OCI-M1 (cell line): ENCODE measurements around the gene TYW1B.
"Not testable (repeated sequence)": the region's sequence is repeated elsewhere in the genome, so short reads cannot be mapped to it uniquely, and the experiment has no call there.

Source experiments
- DNase-seq: peaks from one replicate; lab custom pipeline; 2025; lab: John Stamatoyannopoulos, UW

TYW1B gene

DNA sequence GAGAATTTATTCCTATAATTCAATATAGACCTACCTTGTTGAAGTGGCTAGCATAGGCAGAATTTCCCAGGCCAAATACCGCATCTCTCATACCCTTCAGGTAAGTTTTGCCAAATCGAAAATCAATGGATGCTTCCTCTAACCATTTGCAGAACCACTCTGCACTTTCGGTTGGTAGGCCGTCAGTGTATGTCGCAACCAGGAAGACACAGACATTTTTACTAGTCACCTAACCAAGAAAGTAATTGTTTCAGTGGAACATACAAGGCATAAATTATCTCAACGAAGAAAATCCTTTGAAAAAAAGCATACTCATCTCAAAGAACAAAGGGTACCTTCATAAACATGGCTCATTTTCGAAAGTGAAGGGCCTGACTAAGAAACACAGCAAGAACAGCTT lies 17.6 kb downstream of the TYW1B start:
- DNase-seq: not testable (repeated sequence)

DNA sequence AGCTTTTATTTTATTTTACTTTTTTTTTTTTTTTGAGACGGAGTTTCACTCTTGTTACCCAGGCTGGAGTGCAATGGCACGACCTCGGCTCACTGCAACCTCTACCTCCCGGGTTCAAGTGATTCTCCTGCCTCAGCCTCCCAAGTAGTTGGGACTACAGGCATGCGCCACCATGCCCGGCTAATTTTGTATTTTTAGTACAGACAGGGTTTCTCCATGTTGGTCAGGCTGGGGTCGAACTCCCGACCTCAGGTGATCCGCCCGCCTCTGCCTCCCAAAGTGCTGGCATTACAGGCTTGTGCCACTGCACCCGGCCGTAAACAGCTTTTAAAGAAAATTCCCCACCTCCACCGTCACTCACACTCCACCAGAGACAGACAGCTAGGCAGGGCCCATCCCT lies 19.5 kb downstream of the TYW1B start:
- DNase-seq: not testable (repeated sequence)

DNA sequence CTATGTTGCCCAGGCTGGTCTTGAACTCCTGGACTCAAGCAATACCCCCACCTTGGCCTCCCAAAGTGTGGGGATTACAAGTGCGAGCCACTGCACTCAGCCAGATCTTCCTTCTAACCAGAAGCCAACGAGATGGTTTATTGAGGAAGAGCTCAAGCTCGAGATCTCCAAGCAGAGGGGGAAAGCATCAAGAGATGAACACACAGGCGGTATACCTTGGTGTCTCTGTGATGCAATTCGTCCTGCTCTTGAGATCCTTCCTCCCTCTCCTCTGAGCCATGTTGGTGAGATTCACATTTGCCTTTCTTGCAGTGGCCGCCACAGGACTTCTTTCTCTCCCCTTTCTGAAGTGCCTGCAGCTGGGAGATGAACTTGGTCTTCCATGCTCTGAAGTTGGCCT lies 21.1 kb downstream of the TYW1B start:
- DNase-seq: not testable (repeated sequence)

- peak; percentile 97 for DNase-seq
These were observed 22.2 kb downstream of the TYW1B start for GRCh38 chr7:72805526-72806494.

DNA sequence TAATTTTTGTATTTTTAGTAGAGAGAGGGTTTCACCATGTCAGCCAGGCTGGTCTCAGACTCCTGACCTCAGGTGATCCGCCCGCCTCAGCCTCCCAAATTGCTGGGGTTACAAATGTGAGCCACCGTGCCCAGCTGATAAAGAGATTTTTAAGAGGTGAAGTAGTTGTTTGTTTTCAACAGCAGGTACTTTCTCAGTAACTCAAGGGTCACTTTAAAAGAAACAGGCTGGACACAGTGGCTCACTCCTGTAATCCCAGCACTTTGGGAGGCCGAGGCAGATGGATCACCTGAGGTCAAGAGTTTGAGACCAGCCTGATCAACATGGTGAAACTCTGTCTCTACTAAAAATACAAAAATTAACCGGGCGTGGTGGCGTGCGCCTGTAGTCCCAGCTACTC lies 24.2 kb downstream of the TYW1B start:
- not testable (repeated sequence) for DNase-seq

- not testable (repeated sequence) for DNase-seq
These were observed 26.4 kb downstream of the TYW1B start for GRCh38 chr7:72801564-72801963.

GRCh38 chr7:72795401-72795800 lies 32.6 kb downstream of the TYW1B start:
- DNase-seq: not testable (repeated sequence)

- DNase-seq: no peak
These were observed 34.2 kb downstream of the TYW1B start for GRCh38 chr7:72793791-72794190.

DNA sequence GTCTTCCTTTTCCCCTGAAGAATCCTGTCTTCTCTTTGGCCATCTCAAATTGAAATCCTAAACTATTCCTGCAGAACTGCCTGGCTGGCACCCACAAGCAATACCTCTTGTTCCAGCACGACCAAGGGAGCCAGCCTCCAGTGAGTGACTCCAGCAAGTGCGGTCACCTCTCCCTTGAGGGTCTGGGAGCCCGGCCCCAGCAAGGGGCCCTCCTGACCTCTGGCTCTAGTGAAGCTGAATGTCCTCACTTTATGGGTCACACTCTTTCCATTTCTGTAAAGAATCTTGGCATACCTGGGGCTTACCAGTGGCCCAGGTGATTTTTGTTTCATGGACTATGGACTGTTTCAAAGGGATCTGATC lies 37.3 kb downstream of the TYW1B start:
- not testable (repeated sequence) for DNase-seq

DNA sequence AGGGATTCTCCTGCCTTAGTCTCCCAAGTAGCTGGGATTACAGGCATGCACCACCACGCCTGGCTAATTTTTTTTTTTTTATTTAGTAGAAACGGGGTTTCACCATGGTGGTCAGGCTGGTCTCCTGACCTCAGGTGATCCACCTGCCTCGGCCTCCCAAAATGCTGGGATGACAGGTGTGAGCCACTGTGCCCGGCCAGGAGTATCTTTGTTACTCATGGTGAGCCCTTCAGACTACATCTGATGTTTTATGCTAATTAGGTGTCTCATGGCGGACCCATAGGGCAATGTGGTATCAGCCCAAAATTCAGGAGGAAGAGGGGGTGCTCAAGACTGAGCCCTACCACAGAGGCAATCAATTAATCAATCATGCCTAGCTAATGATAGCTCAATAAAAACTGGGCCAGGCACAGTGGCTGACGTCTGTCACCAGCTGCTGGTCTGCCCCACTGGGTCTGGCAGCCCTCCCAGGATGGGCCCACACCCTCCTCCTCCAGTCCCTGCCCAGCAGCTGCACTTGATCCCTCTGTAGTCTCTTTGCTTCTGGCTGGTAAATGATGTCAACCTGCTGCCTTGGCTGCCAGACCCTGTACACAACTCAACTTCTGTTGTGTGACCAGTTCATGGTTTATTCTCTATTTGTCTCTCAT lies 37.8 kb downstream of the TYW1B start:
- DNase-seq: not testable (repeated sequence)

DNA sequence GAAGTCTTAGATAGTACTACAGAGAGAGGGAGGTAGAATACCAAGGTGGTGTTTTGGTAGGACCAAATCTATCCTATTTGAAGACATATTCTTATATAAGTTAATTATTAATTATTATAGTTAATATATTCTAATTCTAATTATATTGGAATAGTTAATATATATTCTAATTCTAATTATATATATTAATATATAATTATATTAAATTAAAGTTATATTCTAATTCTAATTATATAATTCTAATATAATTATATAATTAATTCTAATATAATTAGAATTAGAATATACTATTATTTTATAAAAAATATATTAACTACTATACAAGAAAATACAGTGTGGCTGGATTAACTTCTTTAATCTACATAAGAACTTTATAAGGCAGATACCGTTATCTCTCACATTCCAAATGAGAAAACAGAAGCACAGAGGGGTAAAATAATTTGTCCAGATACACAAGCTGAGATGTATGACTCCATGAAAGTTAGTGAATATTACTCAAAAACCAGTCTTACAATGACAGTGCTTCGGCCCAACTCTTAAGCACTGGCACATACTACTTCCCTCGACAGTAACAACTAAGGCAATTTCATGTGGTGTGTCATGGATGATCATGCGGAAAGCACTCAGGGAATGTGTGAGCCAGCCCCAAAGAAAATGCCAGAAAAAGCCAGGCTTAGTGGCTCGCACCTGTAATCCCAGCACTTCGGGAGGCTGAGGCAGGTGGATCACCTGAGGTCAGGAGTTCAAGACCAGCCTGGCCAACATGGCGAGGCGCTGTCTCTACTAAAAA lies 42.6 kb downstream of the TYW1B start:
- no peak for DNase-seq

DNA sequence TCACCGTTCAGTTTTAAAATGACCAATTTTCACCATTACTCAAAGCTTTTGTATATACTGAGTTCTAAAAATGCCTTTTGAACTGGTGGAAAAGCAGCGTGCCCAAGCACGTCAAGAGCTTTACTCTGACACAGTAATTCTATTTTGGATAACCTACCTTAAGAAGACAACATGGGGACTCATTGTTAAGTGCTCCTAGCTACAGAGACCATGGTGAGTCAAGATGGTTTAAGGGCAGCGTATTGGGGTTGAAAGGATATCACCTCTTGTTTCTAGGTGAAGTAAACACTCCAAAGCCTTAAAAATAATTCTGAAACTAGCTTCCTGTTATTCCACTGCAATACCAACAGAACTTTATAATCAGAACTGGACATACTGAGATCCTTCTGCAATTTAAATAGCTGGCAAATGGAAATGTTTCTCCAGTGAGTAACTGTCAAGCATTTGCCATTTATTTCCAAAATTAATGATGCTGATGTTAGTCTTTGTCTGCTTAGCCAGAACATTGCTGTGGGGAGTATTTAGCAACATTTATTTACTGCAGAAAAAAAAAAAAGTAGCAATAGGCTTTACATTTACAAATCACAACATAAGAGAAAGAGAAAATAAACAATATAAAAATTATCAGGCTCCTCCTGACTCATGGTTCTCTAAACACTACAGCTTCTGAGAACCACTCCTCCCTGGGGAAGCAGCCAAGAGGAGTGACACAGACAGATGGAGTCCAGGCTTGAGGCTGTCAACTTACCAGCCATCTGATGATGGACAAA lies 44.2 kb downstream of the TYW1B start:
- DNase-seq: peak; percentile 43

DNA sequence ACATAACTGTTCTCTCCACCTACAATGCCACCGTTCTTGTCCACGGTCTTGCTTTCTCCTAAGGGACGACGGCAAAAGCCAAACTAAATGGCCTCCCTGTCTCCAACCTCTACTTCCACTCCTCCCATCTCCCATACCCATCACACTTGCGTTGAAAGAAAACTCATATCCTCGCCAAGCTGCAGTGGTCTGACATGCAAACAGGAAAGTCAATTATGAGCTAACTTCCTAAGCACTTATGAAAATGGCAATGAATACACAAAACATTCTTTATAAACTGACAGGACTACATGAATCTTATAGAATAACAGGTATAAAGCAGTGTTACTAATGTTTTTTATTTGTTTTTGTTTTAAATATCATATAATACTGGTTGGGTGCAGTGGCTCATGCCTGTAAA lies 46.4 kb downstream of the TYW1B start:
- no peak for DNase-seq

- DNase-seq: no peak
These were observed 46.8 kb downstream of the TYW1B start for GRCh38 chr7:72781161-72781560.

GRCh38 chr7:72780289-72780894 lies 47.6 kb downstream of the TYW1B start:
- not testable (repeated sequence) for DNase-seq

- DNase-seq: not testable (repeated sequence)
These were observed 50.8 kb downstream of the TYW1B start for GRCh38 chr7:72777167-72777566.

DNA sequence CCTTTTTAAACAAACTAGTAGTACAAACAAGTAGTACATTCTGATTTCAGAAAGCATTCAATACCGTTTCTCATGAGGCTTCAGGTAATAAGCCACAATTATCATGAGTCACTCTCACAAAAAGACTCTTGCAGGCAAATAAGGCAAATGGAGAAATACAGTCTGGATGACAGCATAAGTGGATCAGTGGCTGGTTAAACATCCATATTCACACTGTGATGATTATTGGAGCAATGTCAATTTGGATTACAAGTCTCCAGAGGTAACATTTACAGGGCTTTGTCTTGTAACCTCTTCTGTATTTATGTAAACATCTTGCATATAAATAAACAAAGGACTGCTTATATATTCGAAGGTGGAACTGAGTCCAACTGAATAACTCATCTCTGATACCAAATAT lies 55.4 kb downstream of the TYW1B start:
- peak; percentile 23 for DNase-seq

GRCh38 chr7:72766994-72767393 lies 61.0 kb downstream of the TYW1B start:
- DNase-seq: not testable (repeated sequence)

DNA sequence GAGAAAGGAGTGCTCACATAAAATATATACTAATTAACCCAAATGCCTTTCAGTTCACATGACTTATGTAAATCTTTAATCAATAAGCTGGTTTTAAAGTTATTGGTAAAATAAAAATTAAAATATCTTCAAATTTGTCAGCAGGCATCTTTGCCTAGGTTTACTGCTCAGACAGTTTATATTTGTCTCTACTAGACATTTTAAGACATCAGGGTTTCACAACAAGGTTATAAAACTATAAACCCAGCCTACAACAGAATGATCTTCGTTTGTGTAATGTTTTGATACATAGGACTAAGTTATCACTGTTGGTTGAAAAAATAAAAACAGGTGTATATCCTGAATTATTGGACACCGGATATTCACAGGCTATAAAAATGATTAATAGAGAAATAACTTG lies 67.4 kb downstream of the TYW1B start:
- no peak for DNase-seq

DNA sequence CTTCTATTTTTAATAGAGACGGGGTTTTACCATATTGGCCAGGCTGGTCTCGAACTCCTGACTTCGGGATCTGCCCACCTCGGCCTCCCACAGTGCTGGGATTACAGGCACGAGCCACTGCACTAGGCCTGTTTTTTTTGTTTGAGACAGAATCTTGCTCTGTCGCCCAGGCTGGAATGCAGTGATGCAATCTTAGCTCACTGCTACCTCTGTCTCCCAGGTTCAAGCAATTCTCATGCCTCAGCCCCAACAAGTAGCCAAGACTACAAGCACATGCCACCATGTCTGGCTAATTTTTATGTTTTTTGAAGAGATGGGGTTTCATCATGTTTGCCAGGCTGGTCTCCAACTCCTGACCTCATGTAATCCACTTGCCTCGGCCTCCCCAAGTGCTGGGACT lies 73.7 kb downstream of the TYW1B start:
- DNase-seq: no peak

- no peak for DNase-seq
These were observed 74.2 kb downstream of the TYW1B start for GRCh38 chr7:72753781-72754180.
